SU-DHL-6 (cell line): Measurements from ENCODE around the gene COL4A2.

Source experiments
- H2AFZ ChIP-seq: fragments of 200-600 bp; sonication (generic); 2 replicates; pipeline ENCODE4 v1.6.1; 2014; ENCODE audit warnings: low read depth, mild to moderate bottlenecking, moderate library complexity, mixed read lengths, antibody characterized with exemption, low read length; ENCODE audit not compliant: severe bottlenecking
- H3F3A ChIP-seq: fragments of 200-600 bp; shearing (Covaris generic); 2 replicates; pipeline ENCODE4 v1.6.0; 2016; ENCODE audit warnings: antibody characterized with exemption, mild to moderate bottlenecking; ENCODE audit not compliant: insufficient read depth
- H3K27ac ChIP-seq: fragments of 200-600 bp; sonication (generic); 2 replicates; pipeline ENCODE4 v1.5.1; 2016; ENCODE audit warnings: low read depth, mild to moderate bottlenecking, low read length, moderate library complexity, mixed read lengths
- H3K27me3 ChIP-seq: fragments of 200-600 bp; sonication (generic), shearing (Covaris generic); 2 replicates; pipeline ENCODE4 v1.6.0; 2014; ENCODE audit warnings: mild to moderate bottlenecking, low read length
- H3K36me3 ChIP-seq: fragments of 200-600 bp; sonication (generic); 2 replicates; pipeline ENCODE4 v1.6.1; 2014; ENCODE audit warnings: mild to moderate bottlenecking, low read length, mixed read lengths
- H3K4me2 ChIP-seq: fragments of 300-600, 200-600 bp; shearing (Covaris generic), sonication (generic); 2 replicates; pipeline ENCODE4 v1.6.0; 2014; ENCODE audit warnings: low read length, low read depth, mild to moderate bottlenecking; ENCODE audit not compliant: poor library complexity, severe bottlenecking
- H3K4me3 ChIP-seq: fragments of 200-600 bp; sonication (generic); 2 replicates; pipeline ENCODE4 v1.5.1; 2014; ENCODE audit warnings: antibody characterized with exemption, low read length, mild to moderate bottlenecking, mixed read lengths; ENCODE audit not compliant: insufficient read depth, poor library complexity, severe bottlenecking
- H3K79me2 ChIP-seq: fragments of 200-600 bp; sonication (generic); 2 replicates; pipeline ENCODE4 v1.6.1; 2014; ENCODE audit warnings: mild to moderate bottlenecking, low read length, moderate library complexity; ENCODE audit not compliant: insufficient read depth
- H3K9ac ChIP-seq: fragments of 200-600 bp; sonication (generic); 2 replicates; pipeline ENCODE4 v1.7.0; 2014; ENCODE audit warnings: mild to moderate bottlenecking, low read length
- H3K9me2 ChIP-seq: fragments of 200-600 bp; sonication (generic); replicated peaks from 2 replicates; pipeline ENCODE4 v1.6.1; 2014; ENCODE audit warnings: low read length; ENCODE audit not compliant: insufficient read depth
- H3K9me3 ChIP-seq: fragments of 200-600 bp; sonication (generic); 2 replicates; pipeline ENCODE4 v1.6.1; 2014; ENCODE audit warnings: low read length, mixed read lengths; ENCODE audit not compliant: insufficient read depth
- H4K20me1 ChIP-seq: fragments of 200-600 bp; sonication (generic); 2 replicates; pipeline ENCODE4 v1.6.1; 2014; ENCODE audit warnings: low read depth, mild to moderate bottlenecking, antibody characterized with exemption, low read length, moderate library complexity, mixed read lengths
- CTCF ChIP-seq: fragments of 200-600 bp; sonication (generic); IDR thresholded peaks from one replicate; pipeline ENCODE4 v1.5.1; 2017; ENCODE audit warnings: antibody characterized with exemption, mild to moderate bottlenecking, low read length, moderate library complexity; ENCODE audit not compliant: insufficient read depth, poor library complexity, severe bottlenecking
- EZH2phosphoT487 ChIP-seq: fragments of 200-600 bp; sonication (generic), shearing (Covaris generic); conservative IDR thresholded peaks from 2 replicates; pipeline ENCODE4 v1.6.1; 2018; ENCODE audit warnings: mild to moderate bottlenecking, antibody characterized with exemption, low read length, moderate library complexity, mixed read lengths

COL4A2 gene

GRCh38 chr13:110522721-110523120 is 215.6 kb downstream of the COL4A2 start:
- H3K4me2 ChIP-seq = no peak overlapping the region
- no peak overlapping the region for H3K9ac ChIP-seq
- H3K9me3 ChIP-seq = no peaks in the 10 kb centered on the region
- no peak overlapping the region for H2AFZ ChIP-seq
- H3K9me2 ChIP-seq = no peaks in the 10 kb centered on the region
- no peak for TF ChIP-seq CTCF
- no peak for TF ChIP-seq EZH2phosphoT487
- no peaks in the 10 kb centered on the region for H3K27me3 ChIP-seq
- H4K20me1 ChIP-seq = no peaks in the 10 kb centered on the region
- H3F3A ChIP-seq = no peaks in the 10 kb centered on the region
- H3K79me2 ChIP-seq = no peaks in the 10 kb centered on the region
- no peak overlapping the region for H3K27ac ChIP-seq
- no peaks in the 10 kb centered on the region for H3K36me3 ChIP-seq
- no peak overlapping the region for H3K4me3 ChIP-seq

DNA sequence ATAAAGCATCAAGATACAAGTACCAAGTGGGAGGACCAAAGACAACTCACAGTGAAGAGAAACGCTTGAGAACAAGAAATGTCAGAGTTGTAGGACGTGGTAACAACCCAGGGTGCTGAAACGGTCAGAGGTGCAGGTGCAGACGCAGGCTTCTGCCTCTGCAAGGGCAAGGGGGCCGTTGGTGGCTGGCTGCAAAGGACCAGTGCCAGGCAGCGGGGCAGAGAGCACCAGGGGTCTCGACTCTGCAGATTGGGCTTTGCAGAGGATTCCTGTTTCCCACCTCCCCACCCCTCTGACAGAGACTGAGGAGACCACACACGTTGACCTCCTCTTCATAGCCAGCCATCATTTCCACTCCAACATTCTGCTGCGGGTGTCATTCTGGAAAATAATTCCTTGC is 216.1 kb downstream of the COL4A2 start:
- Histone ChIP-seq H3K9me3 (no peaks in the 10 kb centered on the region), H3K4me2 (no peak overlapping the region), H3K9ac (no peak overlapping the region), H3K4me3 (no peak overlapping the region), H4K20me1 (no peaks in the 10 kb centered on the region), H3K27me3 (no peaks in the 10 kb centered on the region), H3K79me2 (no peaks in the 10 kb centered on the region), H2AFZ (no peak overlapping the region), H3K36me3 (no peaks in the 10 kb centered on the region), H3K9me2 (no peaks in the 10 kb centered on the region), H3F3A (no peaks in the 10 kb centered on the region), H3K27ac (no peak overlapping the region)
- TF ChIP-seq CTCF (no peak), EZH2phosphoT487 (no peak)

GRCh38 chr13:110523838-110524540 is 216.9 kb downstream of the COL4A2 start:
- H4K20me1 ChIP-seq = no peaks in the 10 kb centered on the region
- no peak overlapping the region for H3K9ac ChIP-seq
- H3K4me3 ChIP-seq = no peak overlapping the region
- no peak overlapping the region for H3K4me2 ChIP-seq
- no peaks in the 10 kb centered on the region for H3K9me2 ChIP-seq
- H3K9me3 ChIP-seq = no peaks in the 10 kb centered on the region
- H2AFZ ChIP-seq = no peak overlapping the region
- no peak overlapping the region for H3K27ac ChIP-seq
- H3K36me3 ChIP-seq = no peaks in the 10 kb centered on the region
- no peaks in the 10 kb centered on the region for H3K79me2 ChIP-seq
- no peaks in the 10 kb centered on the region for H3F3A ChIP-seq
- no peak for TF ChIP-seq CTCF
- no peak for TF ChIP-seq EZH2phosphoT487
- H3K27me3 ChIP-seq = no peaks in the 10 kb centered on the region
